ENCODE measurements around the gene KDM2A. TPM values are rescaled to one million over a fixed set of nuclear protein-coding genes. Genes with fewer than 3 reads are reported as not detected.
"Not testable (repeated sequence)": the region's sequence is repeated elsewhere in the genome, so short reads cannot be mapped to it uniquely, and the experiment has no call there.

Gene KDM2A
- total RNA-seq, 1 donor from 2014 or later = 78.1 TPM

DNA sequence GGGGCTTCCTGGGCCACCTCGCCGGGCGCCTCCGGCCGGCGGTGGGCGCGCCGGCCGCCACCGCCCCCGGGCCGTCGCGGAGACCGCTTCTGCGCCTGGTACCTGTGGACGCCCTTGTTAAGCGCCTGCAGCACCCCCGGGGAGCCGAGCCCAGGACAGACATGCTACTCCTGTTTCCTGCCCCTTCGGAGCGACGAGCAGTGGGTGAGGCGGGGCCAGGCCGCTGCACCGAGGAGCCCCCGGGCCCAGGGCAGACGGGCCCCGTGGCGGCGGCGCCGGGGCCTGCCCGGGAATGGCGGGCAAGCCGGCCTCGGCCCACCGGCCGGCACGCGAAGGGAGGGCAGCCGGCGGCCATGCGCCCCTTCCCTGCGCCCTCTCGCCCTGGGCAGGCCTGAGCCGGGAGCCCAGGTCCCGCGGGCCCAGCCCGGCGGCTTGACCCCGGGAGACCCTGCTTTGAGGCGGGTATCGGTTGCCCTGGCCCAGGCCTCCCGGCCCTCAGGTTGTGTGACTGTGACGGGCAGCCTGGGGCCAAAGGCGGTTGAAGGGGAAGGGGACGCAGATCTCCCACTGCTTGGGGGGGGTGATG lies 789 bp upstream of the KDM2A start:
- DNase-seq = no peak

DNA sequence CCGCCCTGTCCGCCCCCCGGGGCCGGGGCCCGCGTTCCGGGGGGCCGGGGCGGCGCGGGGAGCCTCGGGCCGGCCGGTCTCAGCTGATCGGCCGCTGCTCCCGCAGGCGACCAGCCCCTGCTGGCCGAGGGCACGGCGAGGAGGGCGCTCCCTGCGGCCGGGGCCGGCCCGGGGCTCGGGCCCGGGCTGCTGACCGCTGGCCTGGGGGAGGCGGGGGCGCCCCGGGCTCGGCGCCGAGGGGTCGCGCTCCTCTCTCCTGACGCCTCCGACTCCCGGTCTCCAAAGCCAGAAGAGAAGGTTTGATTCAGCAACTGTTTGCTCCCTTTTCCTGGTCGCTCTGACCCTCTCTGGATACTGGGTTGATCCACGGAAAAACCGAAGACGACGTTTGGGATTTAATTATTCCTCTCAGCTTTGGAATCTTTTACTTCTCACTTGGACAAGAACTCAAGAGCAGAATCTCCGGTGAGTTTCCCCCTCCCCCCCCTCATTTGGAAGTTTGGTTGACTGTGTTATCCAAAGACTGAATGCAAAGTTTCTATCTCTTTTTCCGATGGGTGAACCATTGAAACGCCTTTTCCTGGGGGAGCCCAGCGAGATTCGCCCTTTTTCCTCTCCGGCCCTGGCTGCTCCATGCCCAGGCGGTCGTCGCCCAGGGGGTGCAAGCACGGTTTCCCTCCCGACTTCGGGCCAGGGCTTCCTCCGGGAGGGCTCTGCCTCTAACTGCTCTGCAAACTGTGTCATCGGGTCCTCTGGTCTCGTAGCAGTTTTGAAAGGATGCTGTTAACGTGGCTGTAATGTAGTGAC lies 725 bp downstream of the KDM2A start:
- DNase-seq = no peak

DNA sequence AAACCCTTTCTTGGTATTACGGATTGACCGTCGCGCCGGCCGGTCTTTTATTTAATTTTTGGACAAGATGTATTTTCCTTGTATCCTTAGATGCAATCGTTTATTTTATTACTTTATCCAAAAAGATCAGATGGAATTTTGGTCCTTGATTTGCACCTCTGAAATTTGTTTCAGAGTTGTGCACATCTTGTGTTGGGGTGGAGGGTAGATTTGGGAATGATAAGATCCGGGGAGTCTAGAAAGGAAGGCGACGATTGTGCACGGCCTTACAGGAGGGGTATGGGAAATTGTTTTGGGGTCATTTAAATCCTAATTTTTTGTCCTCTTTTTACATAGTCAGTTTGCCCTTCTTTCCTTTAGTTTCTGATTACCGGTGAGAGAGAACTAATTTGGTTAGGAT lies 1.4 kb downstream of the KDM2A start:
- DNase-seq = no peak

DNA sequence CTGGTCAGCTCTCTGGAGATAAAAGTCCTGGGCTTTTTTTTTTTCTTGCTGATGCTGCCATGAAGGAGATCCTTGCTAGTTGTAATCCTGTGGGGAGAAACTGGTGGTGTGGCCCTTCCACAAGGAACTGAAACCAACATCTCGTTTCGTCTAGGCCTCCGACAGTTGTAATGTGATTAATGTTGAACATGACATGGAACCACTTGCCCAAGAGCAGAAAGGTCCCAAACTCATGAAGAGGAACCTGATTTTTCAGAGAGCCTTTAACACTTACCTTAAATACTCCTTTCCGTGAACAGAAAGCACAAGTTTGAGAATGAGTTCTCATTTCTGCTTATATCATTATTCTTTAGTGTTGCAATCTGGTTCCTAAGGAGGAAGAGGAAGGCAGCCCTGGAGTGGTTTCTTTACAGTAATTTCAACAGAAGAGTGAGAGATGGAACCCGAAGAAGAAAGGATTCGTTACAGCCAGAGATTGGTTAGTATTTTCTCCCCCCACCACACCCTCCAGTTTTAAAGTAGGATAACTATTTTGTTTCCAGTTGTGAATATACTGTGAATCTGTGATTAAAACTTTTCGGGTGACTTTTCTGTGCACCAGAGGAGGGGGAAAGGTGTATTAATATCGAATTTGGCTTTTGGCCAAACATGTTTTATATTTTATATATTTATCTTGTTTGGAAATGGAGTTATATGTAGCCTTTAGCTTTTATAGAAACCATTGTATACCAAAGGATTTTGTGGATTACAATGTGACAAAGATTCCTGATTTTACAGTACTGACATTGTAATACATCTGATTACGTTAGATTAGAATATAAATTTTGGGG lies 2.0 kb downstream of the KDM2A start:
- DNase-seq = peak; percentile 7

DNA sequence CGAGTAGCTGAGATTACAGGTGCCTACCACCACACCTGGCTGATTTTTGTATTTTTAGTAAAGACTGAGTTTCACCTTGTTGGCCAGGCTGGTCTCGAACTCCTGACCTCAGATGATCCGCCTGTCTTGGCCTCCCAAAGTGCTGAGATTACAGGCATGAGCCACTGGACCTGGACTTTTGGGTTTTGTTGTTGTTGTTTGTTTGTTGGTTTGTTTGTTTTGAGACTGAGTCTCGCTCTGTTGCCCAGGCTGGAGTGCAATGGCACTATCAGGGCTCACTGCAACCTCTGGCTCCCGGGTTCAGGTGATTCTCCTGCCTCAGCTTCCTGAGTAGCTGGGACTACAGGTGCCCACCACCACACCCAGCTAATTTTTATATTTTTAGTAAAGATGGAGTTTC lies 4.7 kb downstream of the KDM2A start:
- not testable (repeated sequence) for DNase-seq

DNA sequence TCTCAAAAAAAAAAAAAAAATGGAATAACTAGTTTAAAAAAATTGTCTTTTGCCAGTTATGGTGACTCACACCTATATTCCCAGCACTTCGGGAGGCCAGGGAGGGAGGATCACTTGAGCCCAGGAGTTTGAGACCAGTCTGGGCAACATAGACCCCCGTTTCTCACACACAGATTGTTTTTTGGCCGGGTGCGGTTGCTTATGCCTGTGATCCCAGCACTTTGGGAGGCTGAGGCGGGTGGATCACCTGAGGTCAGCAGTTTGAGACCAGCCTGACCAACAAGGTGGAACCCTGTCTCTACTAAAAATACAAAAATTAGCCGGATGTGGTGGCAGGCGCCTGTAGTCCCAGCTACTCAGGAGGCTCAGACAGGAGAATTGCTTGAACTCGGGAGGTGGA lies 7.2 kb downstream of the KDM2A start:
- DNase-seq = not testable (repeated sequence)

DNA sequence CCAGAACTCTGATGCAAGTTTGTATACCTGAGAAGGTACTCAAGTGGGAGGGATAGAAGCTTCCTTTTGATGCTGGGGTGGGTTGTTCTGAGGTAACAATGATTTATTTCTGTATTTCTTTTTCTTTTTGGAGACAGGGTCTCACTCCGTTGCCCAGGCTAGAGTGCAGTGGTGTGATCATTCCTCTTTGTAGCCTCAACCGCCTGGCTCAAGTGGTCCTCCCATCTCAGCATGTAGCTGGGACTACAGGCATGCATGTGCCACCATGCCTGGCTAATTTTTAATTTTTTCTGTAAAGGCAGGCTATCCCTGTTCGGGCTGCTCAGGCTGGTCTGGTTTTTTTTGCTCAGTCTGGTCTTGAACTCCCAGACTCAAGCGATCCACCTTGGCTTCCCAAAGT lies 7.9 kb downstream of the KDM2A start:
- DNase-seq = no peak

DNA sequence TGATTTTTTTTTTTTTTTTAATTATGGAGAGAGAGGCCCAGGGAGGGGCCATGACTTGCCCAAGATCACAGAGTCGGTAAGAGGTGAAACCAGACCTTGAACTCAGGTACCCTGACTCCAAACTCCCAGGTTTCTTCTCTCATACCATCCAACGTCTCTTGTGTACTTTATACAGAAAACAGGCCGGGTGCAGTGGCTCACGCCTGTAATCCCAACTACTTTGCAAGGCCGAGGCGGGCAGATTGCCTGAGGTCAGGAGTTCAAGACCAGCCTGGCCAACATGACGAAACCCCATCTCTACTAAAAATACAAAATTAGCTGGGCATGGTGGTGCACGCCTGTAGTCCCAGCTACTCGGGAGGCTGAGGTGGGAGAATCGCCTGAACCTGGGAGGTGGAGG lies 11.8 kb downstream of the KDM2A start:
- DNase-seq = not testable (repeated sequence)

DNA sequence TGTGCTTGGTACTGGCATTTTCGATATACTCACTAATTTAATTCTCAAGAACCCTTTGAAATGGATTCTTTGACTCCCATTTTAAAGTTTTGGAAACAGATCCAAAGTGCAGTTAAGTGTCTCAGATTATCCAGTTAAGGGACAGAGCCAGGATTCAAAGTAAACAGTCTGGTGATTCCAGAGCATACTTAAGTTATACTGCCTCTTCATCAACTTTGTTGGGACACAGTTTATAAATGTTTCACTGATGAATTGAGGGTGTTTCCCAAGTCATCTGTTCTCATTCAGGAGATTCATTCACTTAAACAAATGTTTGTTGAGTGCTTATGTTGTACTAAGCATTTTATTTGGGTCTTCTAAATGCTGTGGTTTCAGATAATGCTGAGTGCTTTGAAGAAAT lies 17.1 kb downstream of the KDM2A start:
- DNase-seq = no peak

DNA sequence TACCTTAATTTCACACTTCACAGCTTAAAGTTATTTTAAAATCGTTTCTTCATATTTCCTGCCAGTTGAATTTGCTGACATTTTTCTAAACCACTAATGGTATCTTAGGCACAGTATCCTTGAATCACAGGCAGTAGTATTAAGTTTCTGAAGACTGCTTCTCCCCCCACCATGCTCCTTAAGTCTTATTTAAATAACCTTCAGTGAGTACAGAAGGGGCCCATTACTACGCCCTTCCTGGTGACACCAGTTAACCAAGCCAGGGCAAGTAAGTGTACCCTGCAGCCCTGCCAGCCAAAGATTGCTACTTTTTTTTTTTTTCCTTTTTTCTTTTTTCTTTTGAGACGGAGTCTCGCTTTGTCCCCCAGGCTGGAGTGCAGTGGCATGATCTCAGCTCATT lies 19.9 kb downstream of the KDM2A start:
- no peak for DNase-seq

DNA sequence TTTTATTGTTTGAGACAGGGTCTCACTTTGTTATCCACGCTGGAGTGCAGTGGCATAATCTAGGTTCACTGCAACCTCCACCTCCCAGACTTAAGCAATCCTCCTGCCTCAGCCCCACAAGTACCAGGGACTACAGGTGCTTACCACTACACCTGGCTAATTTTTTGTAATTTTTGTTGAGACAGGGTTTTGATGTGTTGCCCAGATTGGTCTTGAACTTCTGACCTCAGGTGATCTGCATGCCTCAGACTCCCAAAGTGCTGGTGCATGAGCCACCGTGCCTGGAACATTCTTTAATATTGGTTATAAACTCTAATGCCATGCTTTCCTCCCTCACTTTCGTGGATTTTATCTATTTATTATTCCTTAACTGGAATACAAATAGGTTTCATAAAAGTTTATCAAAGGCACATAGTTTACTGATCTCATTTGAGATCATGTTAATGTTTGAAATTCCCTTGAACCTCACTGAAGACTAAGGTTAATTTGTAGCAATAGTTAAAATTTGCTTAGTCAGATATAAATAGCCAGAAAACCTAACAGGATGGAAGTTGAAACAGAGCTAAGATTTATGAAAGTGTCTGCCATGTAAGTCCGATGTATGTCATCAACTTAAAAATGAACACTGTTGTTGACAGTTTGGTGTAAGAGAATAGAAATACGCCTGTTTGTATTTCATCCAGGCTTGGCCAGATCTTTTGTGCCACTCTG lies 27.6 kb downstream of the KDM2A start:
- DNase-seq = no peak

DNA sequence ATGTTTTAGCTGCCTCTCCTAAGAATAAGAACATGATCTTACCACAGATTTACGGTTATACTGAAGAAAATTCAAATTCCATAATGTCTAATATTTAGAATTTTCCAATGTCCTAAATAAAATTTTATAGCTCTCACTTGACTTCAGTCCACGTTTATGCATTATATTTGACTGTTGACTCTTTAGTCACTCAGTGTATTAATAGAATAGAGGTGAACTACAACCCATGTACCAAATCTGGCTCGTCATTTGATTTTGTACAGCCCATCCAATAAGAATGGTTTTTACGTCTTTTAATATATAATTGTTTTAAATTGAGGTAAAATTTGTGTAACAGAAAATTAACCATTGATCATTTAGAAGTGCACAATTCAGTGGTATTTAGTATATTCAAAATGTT lies 34.9 kb downstream of the KDM2A start:
- no peak for DNase-seq

DNA sequence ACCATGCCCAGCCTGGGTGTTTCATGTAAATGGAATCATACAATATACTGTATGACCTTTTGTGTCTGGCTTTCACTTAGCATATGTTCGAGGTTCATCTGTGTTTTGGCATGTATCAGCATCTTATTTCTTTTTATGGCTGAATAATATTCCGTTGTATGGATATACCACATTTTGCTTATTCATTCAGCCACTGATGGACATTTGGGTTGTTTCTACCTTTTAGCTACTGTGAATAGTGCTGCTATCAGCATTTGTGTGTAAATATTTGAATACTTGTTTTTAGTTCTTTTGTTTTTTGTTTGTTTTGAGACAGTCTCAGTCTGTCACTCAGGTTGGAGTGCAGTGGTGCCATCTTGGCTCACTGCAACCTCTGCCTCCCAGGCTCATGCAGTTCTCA lies 35.7 kb downstream of the KDM2A start:
- no peak for DNase-seq

DNA sequence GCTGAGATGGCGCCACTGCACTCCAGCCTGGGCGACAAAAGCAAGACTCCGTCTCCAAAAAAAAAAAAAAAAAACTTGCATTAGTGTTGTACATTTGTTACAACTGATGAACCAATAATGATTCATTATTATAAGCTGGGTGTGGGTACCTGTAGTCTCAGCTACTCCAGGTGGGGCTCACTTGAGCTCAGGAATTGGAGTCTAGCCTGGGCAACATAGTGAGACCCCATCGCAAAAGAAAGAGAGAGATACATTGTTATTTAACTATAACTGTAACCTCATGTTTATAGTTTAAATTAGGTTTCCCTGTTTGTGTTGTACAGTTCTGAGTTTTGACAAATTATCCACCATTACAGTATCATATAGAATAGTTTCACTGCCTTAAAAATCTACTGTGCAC lies 38.6 kb downstream of the KDM2A start:
- DNase-seq = no peak

DNA sequence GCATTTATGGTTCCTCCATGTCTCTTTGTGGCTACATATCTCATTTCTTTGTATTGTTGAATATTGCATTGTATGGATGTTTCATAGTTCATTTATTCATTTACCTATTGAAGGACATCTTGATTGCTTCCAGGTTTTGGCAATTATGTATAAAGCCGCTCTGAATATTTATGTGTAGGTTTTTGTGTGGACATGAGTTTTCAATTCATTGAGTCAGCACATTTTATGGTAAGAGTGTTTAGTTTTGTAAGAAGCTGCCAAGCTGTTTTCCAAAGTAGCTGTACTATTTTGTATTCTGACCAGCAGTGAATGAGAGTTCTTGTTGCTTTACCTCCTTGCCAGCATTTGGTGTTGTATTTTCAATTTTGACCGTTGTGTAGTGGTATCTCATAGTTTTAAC lies 39.2 kb downstream of the KDM2A start:
- no peak for DNase-seq

DNA sequence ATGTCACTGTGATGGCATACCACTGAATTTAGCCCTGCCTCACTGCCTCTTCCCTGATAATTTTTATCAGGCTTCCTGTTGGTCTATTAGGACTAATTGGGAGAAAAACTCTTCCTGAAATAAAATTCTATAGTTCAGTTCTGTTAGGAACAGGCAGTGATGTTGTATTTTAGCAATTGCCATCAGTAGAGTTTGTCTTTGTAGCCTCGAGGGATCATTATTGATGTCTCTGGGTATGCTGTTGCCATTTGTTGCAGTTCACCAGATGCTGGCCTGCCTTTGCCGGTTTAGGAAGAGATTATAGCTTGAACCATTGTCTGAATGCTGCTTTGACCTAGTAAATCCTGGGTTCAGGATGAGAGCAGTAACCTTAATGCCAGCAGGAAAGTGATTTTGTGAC lies 41.0 kb downstream of the KDM2A start:
- DNase-seq = no peak

DNA sequence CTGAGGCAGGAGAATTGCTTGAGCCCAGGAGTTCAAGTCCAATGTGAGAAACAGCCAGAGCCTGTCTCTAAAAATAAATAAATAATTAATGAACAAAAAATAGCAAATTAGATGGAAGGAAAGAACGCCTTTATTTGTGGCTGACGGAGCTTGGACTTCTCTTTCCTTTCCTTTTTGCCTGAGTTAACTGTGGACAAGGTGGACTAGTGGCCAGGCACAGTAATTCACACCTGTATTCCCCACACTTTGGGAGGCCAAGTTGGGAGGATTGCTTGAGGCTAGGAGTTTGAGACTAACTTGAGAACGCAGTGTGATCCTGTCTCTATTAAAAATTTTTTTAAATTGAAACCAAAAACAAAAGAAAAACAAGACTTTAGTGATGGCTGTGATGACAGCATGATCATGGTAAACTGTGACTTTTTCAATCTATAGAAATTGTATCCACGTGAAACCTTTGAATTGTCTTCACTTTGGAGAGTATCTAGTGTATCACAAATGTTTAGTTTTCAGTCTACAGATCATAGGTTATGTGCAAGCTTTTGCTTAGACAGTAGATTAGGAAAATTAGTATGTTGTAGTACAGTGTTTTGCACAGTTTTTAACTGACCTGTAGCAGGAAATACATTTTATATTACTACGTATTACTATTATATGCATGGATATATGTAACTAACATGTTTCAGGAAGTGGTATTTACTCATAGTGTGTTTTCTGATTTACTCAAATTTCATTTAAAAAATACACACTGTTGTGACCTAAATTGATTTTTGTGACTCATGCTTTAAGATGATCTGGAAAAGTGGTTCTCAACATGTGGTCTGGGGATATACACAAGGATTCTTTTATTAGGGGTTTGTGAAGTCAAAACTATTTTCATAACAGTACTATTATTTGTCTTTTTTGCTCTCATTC lies 42.1 kb downstream of the KDM2A start:
- DNase-seq = no peak

DNA sequence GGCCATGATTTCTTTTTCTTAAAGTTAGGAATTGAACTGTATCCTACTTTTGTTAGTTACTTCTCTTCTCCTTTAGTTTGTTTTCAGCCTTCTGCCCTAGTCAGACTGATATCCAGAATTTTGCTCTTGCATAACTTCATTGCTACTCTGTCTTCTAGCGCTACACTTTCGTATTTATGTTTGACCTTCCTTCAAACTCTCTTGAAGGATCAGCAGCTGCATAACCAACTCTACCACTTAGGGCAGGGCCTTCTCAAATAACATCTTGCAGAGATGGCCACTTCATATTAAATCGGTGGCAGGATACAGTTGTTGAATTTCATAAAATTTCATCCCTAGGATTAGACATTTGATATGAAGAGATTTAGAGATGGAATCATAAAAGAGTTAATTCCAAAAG lies 43.9 kb downstream of the KDM2A start:
- DNase-seq = no peak

DNA sequence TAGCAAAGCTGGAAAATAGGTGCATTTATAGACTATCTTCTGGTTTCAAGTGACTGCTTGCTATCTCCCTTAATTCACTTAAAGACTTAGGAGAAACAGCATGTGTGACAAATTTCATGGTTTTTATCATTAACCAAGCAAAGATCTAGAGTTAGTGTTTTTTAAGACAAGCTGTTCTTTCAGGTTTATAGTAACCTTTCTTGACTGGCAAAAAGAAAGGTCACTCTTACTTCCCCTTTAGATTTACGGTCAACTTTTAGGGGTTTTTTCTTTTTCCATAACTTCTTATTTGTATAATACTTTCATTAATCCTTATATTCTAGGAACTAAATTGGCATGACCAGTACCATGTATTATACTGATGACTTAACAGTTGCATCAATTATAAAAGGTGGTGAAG lies 46.6 kb downstream of the KDM2A start:
- no peak for DNase-seq

DNA sequence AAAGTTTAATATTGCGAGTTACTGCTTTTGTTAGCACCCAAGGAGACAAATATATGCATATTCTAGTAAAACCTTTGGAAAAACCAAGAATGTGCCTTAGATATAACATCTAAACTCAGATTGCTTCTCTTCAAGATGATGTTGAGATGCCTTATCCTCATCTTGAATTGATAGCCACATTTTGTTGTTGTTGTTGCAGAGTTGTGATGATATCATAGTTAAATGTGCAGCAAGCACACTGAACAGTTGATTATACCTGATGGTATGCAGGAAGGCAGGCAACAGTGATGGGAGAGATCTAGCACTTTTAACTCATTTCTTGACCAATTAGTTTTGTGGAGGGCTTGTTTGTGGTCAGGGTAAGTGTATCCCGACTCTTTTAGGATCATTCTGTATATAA lies 48.0 kb downstream of the KDM2A start:
- no peak for DNase-seq

DNA sequence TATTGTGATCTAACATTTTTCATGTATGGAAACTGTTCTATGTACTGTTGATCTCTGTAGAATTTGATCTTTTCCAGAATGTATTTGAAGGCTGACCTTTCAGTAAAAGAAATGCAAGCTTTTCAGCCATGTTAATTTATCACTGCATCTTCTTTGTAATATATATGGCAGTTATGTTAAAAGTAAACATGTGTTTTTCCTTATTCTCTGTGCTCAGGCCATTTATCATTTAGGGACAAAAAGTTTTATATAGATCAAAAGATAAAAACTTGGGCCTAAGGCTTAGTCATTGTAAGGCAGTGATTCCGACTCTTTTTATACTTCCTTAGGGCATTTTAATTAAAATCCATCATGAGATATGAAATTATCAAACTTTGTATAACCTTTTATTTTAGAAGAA lies 48.7 kb downstream of the KDM2A start:
- DNase-seq = no peak

DNA sequence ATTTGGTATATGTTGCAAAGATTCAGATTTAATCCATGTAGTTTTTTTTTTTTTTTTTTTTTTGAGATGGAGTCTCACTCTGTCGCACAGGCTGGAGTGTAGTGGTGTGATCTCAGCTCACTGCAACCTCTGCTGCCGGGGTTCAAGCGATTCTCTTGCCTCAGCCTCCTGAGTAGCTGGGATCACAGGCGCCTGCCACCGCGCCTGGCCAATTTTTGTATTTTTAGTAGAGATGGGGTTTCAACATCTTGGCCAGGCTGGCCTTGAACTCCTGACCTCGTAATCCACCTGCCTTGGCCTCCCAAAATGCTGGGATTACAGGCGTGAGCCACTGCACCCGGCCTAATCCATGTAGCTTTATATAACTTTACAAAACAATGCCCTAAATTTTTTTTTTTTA lies 49.8 kb downstream of the KDM2A start:
- not testable (repeated sequence) for DNase-seq
